Stimulated activated naive CD8-positive, alpha-beta T cell treated with anti-CD3 and anti-CD28 coated beads, Interleukin-15, Interleukin-2, amounts not matched to agents 100 U/mL and 50 U/mL, for 24 hours (primary cell): ENCODE data around the gene PACS1.
"Not testable (repeated sequence)": the region's sequence is repeated elsewhere in the genome, so short reads cannot be mapped to it uniquely, and the experiment has no call there.

ENCODE experiments used
- ATAC-seq: fragments of 150-1000 bp; cut with Tn5 transposase; one replicate; pipeline ENCODE4 v1.10.0; 2021
- DNase-seq: peaks from one replicate; pipeline ENCODE4 v3.0.0; 2021

Gene PACS1

DNA sequence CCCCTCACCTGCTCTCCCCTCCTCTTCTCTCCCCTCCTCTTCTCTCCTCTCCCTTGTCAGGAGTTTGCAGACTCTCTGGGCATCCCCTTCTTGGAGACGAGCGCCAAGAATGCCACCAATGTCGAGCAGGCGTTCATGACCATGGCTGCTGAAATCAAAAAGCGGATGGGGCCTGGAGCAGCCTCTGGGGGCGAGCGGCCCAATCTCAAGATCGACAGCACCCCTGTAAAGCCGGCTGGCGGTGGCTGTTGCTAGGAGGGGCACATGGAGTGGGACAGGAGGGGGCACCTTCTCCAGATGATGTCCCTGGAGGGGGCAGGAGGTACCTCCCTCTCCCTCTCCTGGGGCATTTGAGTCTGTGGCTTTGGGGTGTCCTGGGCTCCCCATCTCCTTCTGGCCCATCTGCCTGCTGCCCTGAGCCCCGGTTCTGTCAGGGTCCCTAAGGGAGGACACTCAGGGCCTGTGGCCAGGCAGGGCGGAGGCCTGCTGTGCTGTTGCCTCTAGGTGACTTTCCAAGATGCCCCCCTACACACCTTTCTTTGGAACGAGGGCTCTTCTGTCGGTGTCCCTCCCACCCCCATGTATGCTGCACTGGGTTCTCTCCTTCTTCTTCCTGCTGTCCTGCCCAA lies 206.0 kb downstream of the PACS1 start:
- no peak for ATAC-seq
- DNase-seq, result no peak

DNA sequence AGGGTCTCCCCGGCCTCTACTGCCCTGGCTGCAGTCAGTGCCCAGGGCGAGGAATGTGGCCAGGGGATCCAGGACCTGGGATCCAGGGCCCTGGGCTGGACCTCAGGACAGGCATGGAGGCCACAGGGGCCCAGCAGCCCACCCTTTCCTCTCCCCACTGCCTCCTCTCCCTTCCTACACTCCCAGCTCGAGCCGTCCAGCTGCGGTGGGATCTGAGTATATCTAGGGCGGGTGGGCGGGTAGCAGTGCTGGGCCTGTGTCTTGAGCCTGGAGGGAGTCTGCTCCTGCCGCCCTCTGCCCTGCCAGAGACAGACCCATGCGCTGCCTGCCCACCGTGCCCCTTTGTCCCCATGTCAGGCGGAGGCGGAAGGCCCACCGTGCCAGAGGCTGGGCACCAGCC lies 206.5 kb downstream of the PACS1 start:
- not testable (repeated sequence) for DNase-seq, ATAC-seq

DNA sequence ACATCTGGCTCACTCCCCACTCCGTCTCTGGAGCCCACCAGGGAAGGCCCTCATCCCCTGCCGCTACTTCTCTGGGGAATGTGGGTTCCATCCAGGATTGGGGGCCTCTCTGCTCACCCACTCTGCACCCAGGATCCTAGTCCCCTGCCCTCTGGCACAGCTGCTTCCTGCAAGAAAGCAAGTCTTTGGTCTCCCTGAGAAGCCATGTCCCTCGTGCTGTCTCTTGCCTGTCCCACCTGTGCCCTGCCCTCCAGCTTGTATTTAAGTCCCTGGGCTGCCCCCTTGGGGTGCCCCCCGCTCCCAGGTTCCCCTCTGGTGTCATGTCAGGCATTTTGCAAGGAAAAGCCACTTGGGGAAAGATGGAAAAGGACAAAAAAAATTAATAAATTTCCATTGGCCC lies 207.0 kb downstream of the PACS1 start:
- not testable (repeated sequence) for DNase-seq, ATAC-seq

DNA sequence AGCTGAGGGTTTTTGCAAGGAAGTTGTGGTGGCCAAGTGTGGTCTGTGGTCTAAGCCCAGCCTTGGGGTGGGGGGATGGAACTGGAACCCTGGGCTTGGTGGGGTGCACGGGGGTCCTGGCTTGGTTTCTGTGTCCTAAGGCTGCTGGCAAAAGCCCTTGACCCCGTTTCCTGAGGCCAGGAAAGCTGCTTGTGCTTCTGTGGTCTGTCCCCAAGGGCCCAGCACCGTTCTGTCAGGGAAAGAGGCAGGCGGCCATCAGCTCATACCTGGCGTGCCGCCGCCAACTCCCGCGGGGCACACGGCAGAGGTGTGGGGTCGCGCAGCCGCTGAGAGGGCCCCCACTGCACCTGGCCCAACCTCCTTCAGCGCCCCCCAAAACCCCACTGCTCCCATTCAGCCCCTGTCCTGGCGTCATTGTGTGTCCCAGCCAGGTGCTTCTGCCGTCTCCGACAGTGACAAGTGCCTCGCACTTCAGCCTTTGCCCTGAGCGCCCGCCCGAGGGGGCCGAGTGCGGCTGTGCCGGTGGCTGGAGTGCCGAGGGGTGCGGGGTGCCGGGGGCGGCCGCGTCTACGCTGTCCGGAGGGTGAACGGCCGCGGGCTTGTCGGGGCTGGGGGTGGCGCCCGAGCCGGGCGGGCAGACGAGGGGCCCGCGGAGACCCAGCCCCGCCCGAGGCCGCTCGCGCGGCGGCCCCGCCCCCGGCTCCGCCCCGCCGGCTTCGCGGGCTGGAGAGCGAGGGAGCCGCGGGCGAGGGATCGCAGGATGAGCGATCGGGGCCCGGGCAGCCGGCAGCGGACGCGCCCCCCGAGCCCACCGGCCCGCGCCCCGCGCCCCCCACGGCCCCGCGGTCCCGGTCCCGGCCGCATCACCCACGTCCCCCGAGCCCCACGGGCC lies 207.6 kb downstream of the PACS1 start, which contains the start of gene CNIH2:
Gene CNIH2, plus strand, starts transcription at position 705 of the 892 bp plus-strand sequence. CDS start 282 bp downstream, outside the sequence.
- ATAC-seq, result no peak
- DNase-seq, result peak; percentile 60

DNA sequence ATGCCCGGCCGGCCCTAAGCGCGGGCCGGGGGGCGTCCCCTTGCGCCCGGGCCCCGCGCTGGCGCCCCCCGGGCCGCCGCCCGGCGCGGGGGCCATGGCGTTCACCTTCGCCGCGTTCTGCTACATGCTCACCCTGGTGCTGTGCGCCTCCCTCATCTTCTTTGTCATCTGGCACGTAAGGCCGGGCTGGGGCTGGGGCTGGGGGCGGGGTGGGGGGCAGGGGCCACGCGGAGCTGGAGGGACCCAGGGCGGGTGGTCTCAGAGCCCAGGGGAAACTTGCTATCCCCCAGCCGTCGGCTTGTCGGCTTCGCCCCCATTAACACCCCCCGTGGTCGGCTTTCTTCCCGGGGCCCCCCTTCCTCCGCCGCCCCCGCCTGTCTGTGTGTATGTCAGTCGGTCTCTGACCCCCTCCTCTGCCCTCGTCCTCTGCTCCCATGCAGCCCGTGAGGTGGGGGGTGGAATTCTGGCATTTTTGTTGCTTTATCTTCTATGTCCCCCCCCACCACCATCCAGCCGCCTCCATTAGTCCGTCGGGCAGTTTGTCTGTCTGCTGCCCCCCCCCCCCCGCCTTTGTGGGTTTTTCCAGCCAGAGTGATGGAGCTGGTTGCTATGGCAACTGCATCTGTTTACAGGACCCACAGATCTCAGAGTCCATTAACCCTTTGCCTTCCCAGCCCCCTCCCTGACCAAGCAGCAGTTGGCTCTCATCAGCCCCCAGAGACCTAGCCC lies 208.5 kb downstream of the PACS1 start:
- DNase-seq (no peak), ATAC-seq (no peak)

DNA sequence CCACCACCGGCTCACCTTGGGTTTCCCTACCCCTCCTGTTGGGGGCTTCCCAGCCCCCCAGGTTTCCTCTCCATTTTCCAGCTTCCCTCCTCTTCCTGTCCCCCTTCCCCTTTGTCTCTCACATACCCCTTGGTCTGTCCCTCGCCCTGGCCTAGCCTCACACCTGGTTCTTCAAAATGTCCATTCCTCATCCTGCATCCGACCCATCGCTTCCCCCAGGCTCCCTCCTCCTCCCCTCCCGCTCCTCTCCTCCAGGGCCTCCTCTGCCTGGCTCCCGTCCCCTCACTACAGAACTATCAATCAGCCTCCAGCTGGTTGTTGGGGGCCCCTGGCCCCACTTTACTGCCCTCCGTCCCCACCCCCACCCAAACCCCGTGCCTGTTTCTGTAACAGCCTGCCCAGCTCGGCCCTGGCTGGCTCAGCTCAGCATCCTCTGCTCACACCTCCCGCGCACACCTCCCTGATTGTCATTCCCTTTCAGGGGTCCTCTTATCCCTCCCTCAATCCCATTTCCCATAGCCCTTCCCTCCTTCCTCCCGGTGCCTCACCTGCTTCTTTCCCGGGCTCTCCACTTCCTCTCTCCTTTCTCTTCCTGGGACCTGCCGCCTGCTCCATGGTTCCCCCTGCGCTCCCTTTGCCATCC lies 209.1 kb downstream of the PACS1 start:
- ATAC-seq, result no peak
- no peak for DNase-seq

DNA sequence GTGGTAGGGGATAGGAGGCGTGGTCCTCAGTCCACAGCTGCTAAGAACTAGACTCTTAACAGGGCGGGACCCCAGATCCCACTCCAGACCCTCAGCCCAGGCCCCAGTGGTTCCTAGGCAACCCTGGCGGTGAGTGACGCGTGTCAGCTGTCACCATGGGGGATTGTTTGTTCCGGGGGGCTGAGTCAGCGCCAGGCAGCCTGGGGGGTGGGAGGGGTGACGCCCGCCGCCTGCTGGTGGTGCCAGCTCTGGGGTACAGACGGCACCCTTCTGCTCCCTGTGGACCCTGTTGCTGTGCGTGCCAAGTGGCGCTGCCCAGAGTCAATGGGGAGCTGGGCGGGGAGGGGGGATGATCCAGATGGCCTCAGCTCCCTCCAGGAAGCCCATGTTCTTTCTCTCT lies 210.4 kb downstream of the PACS1 start:
- ATAC-seq (no peak), DNase-seq (no peak)

DNA sequence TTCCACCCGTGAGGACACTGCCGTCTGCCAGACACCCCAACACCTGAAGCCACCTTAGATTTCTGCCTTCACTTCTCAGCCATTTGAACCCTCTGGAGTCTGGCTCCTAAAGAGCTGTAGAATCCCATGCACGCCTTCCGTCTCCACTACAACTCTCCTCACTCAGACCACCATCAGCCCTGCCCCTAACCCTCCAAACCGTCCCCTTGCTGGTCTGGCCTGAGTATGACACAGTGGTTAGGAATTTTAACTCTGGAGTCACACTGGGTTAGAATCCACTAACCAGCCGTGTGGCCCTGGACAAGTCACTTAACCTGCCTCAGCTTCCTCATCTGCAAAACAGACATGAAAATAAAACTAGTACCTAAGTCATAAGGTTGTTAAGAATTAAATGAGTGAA lies 210.9 kb downstream of the PACS1 start:
- ATAC-seq (no peak), DNase-seq (no peak)

DNA sequence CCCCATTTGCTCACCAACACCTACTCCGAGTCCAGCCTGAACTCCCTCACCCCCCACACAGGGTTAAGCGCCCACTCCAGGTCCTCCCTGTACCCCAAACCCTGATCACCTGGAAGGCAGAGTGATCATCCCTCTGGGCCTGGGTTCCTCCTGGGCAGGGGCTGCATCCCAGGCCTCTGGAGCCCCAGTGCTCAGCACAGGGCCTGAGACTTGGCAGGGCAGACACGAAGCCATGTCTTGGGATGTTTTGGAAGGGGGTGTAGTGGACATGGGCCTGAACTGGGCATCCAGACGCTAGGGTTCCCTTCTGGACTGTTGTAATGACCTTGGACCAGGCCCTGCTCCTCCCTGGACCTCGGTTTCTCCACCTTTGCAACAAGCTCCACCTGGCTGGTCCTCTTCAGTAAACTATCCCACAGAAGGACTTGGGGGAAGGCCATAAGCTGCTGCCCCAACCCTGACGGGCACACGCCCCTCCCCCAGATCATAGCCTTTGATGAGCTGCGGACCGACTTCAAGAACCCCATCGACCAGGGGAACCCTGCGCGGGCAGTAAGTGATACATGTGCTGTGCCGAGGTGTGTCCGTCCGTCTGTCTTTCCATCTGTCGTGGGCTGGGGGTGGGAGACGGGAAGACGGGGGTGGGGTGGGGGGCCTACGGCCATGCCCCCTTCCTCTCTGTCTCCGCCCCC lies 211.8 kb downstream of the PACS1 start:
- peak; percentile 14 for ATAC-seq
- DNase-seq, result no peak

DNA sequence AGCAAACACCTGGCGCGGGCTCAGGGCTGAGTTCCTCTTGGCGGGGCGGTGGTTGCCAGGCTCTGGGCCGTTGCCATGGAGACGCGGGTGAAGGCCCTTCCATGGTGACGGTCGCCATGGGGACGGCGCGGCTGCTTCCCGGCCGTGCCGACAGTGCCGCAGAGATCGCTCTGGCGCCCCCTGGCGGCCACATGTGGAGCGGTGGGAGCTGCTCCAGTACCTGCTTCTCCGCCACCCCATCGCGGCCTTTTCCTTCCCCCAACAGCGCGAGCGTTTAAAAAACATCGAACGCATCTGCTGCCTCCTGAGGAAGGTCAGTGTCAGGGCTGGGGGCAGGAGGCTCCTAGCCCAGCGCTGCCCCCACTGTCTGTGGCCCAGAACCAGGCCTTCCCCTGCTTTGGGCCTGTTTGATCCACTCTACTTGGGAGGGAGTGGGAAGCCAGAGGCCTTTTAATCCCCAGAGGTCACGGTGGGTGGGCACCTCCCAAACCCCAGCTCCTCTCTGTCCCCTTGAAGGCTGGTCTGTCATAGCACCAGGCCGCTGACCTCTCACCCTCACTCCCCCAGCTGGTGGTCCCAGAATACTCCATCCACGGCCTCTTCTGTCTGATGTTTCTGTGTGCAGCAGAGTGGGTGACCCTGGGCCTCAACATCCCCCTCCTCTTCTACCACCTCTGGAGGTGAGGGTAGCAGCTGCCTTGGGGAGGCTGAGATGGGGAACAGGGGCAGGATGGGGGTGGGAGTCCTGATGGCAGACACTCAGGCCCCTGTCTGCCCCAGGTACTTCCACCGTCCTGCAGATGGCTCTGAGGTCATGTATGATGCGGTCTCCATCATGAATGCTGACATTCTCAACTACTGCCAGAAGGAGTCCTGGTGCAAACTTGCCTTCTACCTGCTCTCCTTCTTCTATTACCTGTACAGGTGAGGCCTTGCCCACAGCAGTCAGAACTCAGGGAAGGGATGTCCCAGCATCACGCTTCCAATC lies 212.7 kb downstream of the PACS1 start:
- ATAC-seq (peak; percentile 91), DNase-seq (peak; percentile 100)

DNA sequence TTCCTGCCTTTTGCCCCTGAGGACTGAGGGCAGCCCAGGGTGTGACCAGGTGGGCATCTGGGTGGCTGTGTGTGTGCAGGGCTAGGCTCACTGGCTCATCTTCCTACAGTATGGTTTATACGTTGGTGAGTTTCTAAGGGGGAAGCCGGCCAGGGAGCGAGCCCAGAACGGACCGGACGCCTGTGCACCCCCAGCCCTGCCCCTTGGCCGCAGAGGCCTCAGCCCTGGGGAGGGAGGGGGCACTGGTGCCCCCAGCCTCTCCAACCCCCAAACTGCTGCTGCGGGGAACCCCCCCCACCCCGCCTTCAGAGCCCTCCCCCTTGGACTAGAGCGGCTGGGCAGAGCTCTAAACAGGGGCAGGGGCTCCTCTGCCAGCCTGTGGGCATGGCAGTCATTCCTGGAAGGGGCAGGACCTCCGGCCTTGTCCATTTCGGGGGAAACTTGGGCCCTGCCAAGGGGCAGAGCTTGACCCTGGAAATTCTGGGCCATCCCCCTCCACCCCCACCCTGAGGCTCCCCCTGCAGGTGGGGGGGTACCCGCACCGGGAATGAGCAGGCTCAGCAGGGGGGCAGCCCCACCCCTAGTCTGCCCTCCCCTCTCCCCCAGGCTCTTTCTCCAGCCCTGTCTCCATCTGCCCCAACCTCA lies 213.5 kb downstream of the PACS1 start:
- no peak for ATAC-seq

DNA sequence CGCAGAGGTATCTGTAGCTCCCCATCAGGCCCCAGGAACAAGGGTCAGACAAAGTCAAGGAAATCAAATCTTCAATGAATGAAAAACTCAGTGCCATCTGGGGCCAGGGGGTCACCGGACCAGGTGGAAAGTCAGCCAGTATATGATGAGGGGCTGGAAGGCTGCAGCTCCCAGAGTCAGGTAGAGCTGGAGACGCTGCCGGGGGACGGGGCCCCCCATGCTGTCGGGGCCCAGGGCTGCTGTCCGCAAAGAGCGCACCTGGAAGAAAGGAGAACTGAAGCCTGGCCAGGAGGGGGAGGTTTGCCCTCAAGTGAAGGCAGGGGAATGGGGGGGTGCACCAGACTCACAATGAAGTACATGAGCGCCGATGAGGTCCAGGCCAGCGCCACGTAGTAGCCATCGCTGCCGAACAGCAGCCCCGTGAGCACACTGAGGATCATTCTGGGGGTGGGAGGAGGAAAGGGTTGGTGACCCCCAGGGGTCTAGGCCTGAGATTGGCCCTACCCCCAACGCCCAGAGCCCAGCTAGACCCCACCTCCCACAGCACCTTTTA lies 214.5 kb downstream of the PACS1 start:
- ATAC-seq, result no peak
- no peak for DNase-seq

More for the DNA sequence above, 213.5 kb downstream of the PACS1 start:
- DNase-seq, result no peak

DNA sequence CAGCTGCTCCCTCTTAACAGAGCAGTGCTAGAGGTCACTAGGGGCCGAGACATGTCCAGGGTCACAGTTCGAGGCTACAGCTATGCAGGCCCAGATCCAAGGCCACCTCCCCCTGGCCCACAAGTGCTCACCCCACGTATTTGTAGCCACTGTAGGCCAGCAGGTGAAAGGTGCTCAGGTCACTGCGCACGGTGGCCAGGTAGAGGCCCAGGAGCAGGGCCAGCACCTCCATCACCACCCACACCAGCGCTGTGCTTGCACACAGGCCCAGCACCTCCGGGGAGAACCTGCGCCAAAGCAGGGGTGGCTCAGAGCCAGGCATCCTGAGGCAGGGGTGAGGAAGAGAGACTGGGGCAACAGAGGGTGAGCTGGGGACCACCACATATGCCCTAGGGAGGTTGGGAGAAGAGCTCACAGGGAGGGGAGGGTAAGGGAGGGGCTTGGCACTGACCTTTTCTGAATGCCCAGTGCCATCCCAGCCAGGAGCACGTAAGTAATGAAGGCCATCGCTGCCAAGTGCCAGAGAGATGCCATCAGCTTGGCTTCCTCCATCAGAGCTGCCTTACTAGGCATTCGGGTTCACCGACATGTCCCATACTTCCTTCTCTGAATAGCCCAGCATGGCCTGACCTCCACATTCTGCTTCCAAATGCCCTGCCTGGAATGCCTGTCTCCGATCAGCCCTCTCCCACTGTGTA lies 215.3 kb downstream of the PACS1 start:
- no peak for DNase-seq
- no peak for ATAC-seq

DNA sequence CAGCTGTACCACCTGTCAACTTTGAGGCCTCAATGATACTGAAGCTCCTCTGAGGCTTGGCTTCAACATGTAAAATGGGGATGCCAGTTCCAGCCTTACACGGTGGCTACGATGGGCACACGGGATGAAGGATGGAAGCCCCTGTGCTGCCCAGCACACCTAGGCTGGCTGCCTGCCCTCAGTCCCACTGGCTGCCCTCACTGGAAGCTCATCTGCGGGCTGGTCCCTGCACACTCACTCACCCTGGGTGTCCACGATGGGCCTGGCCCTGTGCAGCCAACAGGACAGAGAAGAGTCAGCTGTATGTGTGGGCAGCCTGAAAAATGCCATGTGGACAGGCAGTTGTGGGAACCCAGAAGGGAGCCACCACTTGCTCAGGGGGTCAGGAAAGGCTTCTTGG lies 216.6 kb downstream of the PACS1 start:
- DNase-seq, result no peak
- ATAC-seq, result no peak

DNA sequence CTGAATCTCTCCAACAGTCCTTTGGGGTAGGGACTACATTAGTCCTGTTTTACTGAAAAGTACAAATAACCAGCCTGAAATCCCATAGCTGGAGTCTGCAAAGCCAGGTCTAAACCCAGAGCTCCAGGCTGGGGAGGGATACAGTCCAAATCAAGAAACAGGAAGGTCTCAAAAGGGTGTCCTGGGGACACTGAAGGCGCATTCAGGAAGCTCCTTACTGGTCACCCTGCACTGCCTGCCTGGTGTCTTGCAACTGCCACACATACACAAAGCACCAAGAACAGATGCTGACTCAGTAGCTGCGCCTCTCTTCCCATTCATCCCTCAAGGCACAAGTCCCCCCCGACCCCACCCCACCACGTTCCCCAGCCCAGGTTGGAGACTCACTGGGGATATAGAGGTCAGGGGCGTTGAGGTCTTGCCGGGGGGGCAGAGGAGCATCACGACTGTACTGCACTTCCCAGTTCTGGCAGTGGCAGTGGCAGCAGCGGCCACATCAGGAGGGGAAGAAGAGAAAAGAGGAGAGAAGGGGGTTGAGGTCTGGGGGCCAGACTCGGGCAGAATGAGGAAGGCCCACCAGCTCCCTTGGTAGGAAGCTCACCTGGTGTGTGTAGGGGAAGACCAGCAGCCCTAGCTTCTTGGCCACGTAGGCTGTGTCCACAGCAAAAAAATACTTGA lies 217.3 kb downstream of the PACS1 start:
- ATAC-seq (no peak), DNase-seq (no peak)

DNA sequence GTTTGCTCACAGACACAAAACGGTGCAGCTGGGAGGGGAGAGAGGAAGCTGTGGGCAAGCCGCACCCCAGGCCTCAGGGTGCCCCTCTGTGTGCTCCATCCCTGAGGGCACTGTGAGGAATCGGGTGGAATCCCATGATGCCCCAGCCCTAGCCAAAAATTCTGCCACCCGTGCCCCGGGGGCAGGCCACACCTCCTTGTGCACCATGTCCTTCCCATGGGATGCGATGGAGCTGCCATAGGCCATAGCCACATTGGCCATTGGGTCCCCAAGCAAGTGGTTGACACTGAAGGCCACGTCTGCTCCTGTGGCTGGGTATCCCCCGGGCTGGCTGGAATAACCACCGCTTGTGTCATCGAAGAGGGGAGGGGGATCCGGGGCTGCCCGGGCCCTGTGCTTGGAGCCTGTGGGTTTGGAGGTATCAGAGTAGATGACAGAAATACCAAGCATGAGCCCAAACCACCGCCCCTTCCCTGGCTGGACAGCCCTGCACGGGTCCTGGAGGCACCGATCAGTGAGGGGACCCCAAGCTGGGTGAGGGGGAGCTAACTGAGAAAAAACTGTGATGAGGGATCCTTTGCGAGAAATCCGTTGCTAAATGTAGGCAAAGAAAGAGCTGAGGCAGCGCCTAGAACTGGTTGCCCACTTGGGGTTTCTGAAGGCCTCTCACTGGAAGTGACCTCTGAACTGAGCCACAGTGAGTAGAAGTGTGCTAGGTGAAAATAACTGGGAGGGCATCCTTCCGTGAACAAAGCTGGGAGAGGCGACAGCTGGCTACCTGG lies 218.0 kb downstream of the PACS1 start:
- ATAC-seq (no peak), DNase-seq (no peak)
